Stimulated activated naive CD8-positive, alpha-beta T cell treated with anti-CD3 and anti-CD28 coated beads, Interleukin-15, amount 100 ng/mL, for 72 hours (primary cell): ENCODE results near the gene CA10.

ENCODE experiments used
- ATAC-seq: fragments of 150-1000 bp; cut with Tn5 transposase; 2 replicates; pipeline ENCODE4 v1.10.0; 2021; ENCODE audit warnings: mild to moderate bottlenecking, moderate library complexity
- DNase-seq, 2 donors: peaks; one replicate each; pipeline ENCODE4 v3.0.0; 2021 to 2022
- H3K27ac Mint-ChIP-seq, 2 donors: one replicate each; pipeline ENCODE4 v1.8.0; 2022; ENCODE audit warnings: mild to moderate bottlenecking in 2 of 2, mixed read lengths in 2 of 2, moderate library complexity in 2 of 2
- H3K27me3 Mint-ChIP-seq: one replicate; pipeline ENCODE4 v1.8.0; 2022; ENCODE audit warnings: mixed read lengths
- H3K4me1 Mint-ChIP-seq: one replicate; pipeline ENCODE4 v1.8.0; 2022; ENCODE audit warnings: mild to moderate bottlenecking, mixed read lengths
- H3K4me3 Mint-ChIP-seq, 2 donors: one replicate each; pipeline ENCODE4 v1.8.0; 2022; ENCODE audit warnings: mild to moderate bottlenecking in 2 of 2, mixed read lengths in 2 of 2, moderate library complexity in 1 of 2
- H3K9me3 Mint-ChIP-seq, 2 donors: one replicate each; pipeline ENCODE4 v1.8.0; 2022; ENCODE audit warnings: mixed read lengths in 2 of 2

The CA10 gene

GRCh38 chr17:51908841-51909537 is 249.5 kb downstream of the CA10 start:
- no peaks in the 10 kb centered on the region for H3K27me3 Mint-ChIP-seq
- DNase-seq = no peak
- no peaks in the 10 kb centered on the region for H3K9me3 Mint-ChIP-seq
- H3K4me1 Mint-ChIP-seq = no peaks in the 10 kb centered on the region
- H3K4me3 Mint-ChIP-seq = no peak overlapping the region
- no peak for ATAC-seq
- H3K27ac Mint-ChIP-seq = no peak overlapping the region

GRCh38 chr17:51907041-51907440 is 251.5 kb downstream of the CA10 start:
- Mint-ChIP-seq H3K9me3 (no peaks in the 10 kb centered on the region), H3K27me3 (no peaks in the 10 kb centered on the region), H3K27ac (no peak overlapping the region), H3K4me1 (no peaks in the 10 kb centered on the region), H3K4me3 (no peak overlapping the region)
- DNase-seq (no peak), ATAC-seq (no peak)

GRCh38 chr17:51904379-51904778 is 254.1 kb downstream of the CA10 start:
- no peak for ATAC-seq
- Mint-ChIP-seq H3K27me3 (peaks cover 4% of the 10 kb centered on the region), H3K4me3 (no peak overlapping the region)

GRCh38 chr17:51901242-51901641 is 257.3 kb downstream of the CA10 start:
- Mint-ChIP-seq H3K9me3 (peaks cover 4 to 14% of the 10 kb centered on the region in 2 donors), H3K4me3 (no peak overlapping the region), H3K27me3 (peaks cover 12% of the 10 kb centered on the region), H3K4me1 (no peaks in the 10 kb centered on the region), H3K27ac (no peak overlapping the region)
- ATAC-seq (no peak), DNase-seq (no peak)

More at GRCh38 chr17:51904379-51904778, 254.1 kb downstream of the CA10 start:
- DNase-seq = no peak
- Mint-ChIP-seq H3K9me3 (peaks cover 0 to 6% of the 10 kb centered on the region in 2 donors), H3K4me1 (no peaks in the 10 kb centered on the region), H3K27ac (no peak overlapping the region)

GRCh38 chr17:51891936-51892335 is 266.6 kb downstream of the CA10 start:
- DNase-seq (no peak), ATAC-seq (no peak)
- H3K4me1 Mint-ChIP-seq = no peaks in the 10 kb centered on the region
- H3K9me3 Mint-ChIP-seq = peaks cover 0 to 1% of the 10 kb centered on the region in 2 donors
- no peaks in the 10 kb centered on the region for H3K27me3 Mint-ChIP-seq
- no peak overlapping the region for H3K4me3 Mint-ChIP-seq
- no peak overlapping the region for H3K27ac Mint-ChIP-seq

- H3K27me3 Mint-ChIP-seq = no peaks in the 10 kb centered on the region
- no peak overlapping the region for H3K4me3 Mint-ChIP-seq
- ATAC-seq = no peak
- no peaks in the 10 kb centered on the region for H3K4me1 Mint-ChIP-seq
- H3K9me3 Mint-ChIP-seq = no peaks in the 10 kb centered on the region
- no peak overlapping the region for H3K27ac Mint-ChIP-seq
- no peak for DNase-seq
Observed at GRCh38 chr17:51890710-51891109, 267.8 kb downstream of the CA10 start.

GRCh38 chr17:51888816-51889215 is 269.7 kb downstream of the CA10 start:
- Mint-ChIP-seq H3K4me3 (no peak overlapping the region), H3K9me3 (no peaks in the 10 kb centered on the region), H3K27ac (no peak overlapping the region), H3K27me3 (no peaks in the 10 kb centered on the region), H3K4me1 (no peaks in the 10 kb centered on the region)
- DNase-seq = no peak
- ATAC-seq = no peak

GRCh38 chr17:51876986-51877385 is 281.5 kb downstream of the CA10 start:
- DNase-seq (no peak), ATAC-seq (no peak)
- H3K4me3 Mint-ChIP-seq = no peak overlapping the region
- H3K27ac Mint-ChIP-seq = no peak overlapping the region
- H3K4me1 Mint-ChIP-seq = no peaks in the 10 kb centered on the region
- H3K9me3 Mint-ChIP-seq = no peaks in the 10 kb centered on the region
- no peaks in the 10 kb centered on the region for H3K27me3 Mint-ChIP-seq

GRCh38 chr17:51873302-51873701 is 285.2 kb downstream of the CA10 start:
- no peak overlapping the region for H3K27ac Mint-ChIP-seq
- no peaks in the 10 kb centered on the region for H3K9me3 Mint-ChIP-seq
- no peak for DNase-seq
- H3K27me3 Mint-ChIP-seq = no peaks in the 10 kb centered on the region
- no peak for ATAC-seq
- no peaks in the 10 kb centered on the region for H3K4me1 Mint-ChIP-seq
- no peak overlapping the region for H3K4me3 Mint-ChIP-seq

GRCh38 chr17:51869387-51869786 is 289.1 kb downstream of the CA10 start:
- DNase-seq (no peak), ATAC-seq (no peak)
- Mint-ChIP-seq H3K4me1 (no peaks in the 10 kb centered on the region), H3K4me3 (no peak overlapping the region), H3K27me3 (no peaks in the 10 kb centered on the region), H3K27ac (no peak overlapping the region), H3K9me3 (no peaks in the 10 kb centered on the region)

- H3K27me3 Mint-ChIP-seq = peaks cover 6% of the 10 kb centered on the region
- H3K4me3 Mint-ChIP-seq = no peak overlapping the region
- ATAC-seq (no peak), DNase-seq (peak; percentile 2 to 9)
- no peak overlapping the region for H3K27ac Mint-ChIP-seq
- peaks cover 0 to 6% of the 10 kb centered on the region in 2 donors for H3K9me3 Mint-ChIP-seq
- H3K4me1 Mint-ChIP-seq = no peaks in the 10 kb centered on the region
Observed at GRCh38 chr17:51860954-51861561, 297.5 kb downstream of the CA10 start.

GRCh38 chr17:51857052-51857597 is 301.4 kb downstream of the CA10 start:
- H3K4me3 Mint-ChIP-seq = no peak overlapping the region
- no peaks in the 10 kb centered on the region for H3K4me1 Mint-ChIP-seq
- DNase-seq = no peak
- no peak for ATAC-seq
- no peak overlapping the region for H3K27ac Mint-ChIP-seq
- H3K9me3 Mint-ChIP-seq = no peaks in the 10 kb centered on the region
- peaks cover 15% of the 10 kb centered on the region for H3K27me3 Mint-ChIP-seq

- H3K4me3 Mint-ChIP-seq = no peak overlapping the region
- peaks cover 11% of the 10 kb centered on the region for H3K27me3 Mint-ChIP-seq
- no peak overlapping the region for H3K27ac Mint-ChIP-seq
- DNase-seq (no peak), ATAC-seq (no peak)
- H3K9me3 Mint-ChIP-seq = no peaks in the 10 kb centered on the region
- no peaks in the 10 kb centered on the region for H3K4me1 Mint-ChIP-seq
Observed at GRCh38 chr17:51855806-51856205, 302.7 kb downstream of the CA10 start.

- H3K27me3 Mint-ChIP-seq = peaks cover 9% of the 10 kb centered on the region
- ATAC-seq = no peak
- DNase-seq = no peak
Observed at GRCh38 chr17:51853857-51854256, 304.7 kb downstream of the CA10 start.

GRCh38 chr17:51852603-51853002 is 305.9 kb downstream of the CA10 start:
- no peaks in the 10 kb centered on the region for H3K4me1 Mint-ChIP-seq
- ATAC-seq (no peak), DNase-seq (no peak)
- no peaks in the 10 kb centered on the region for H3K9me3 Mint-ChIP-seq
- no peak overlapping the region for H3K4me3 Mint-ChIP-seq
- H3K27me3 Mint-ChIP-seq = peaks cover 9% of the 10 kb centered on the region
- no peak overlapping the region for H3K27ac Mint-ChIP-seq

More at GRCh38 chr17:51853857-51854256, 304.7 kb downstream of the CA10 start:
- Mint-ChIP-seq H3K27ac (no peak overlapping the region), H3K9me3 (no peaks in the 10 kb centered on the region), H3K4me3 (no peak overlapping the region), H3K4me1 (no peaks in the 10 kb centered on the region)

GRCh38 chr17:51850201-51850600 is 308.3 kb downstream of the CA10 start:
- Mint-ChIP-seq H3K27me3 (peaks cover 9% of the 10 kb centered on the region), H3K4me3 (no peak overlapping the region), H3K27ac (no peak overlapping the region), H3K9me3 (no peaks in the 10 kb centered on the region), H3K4me1 (no peaks in the 10 kb centered on the region)
- DNase-seq = no peak
- ATAC-seq = no peak
